GM18519 (cell line): Measurements from ENCODE around the gene PHYHD1.
"Not testable (repeated sequence)": the region's sequence is repeated elsewhere in the genome, so short reads cannot be mapped to it uniquely, and the experiment has no call there.

ENCODE experiments used
- ATAC-seq: cut with Tn5 transposase; IDR thresholded peaks from one replicate; pipeline ENCODE4 v1.9.1; 2021; ENCODE audit warnings: mild to moderate bottlenecking, moderate library complexity; ENCODE audit not compliant: unreplicated experiment, low FRiP score

PHYHD1 gene

DNA sequence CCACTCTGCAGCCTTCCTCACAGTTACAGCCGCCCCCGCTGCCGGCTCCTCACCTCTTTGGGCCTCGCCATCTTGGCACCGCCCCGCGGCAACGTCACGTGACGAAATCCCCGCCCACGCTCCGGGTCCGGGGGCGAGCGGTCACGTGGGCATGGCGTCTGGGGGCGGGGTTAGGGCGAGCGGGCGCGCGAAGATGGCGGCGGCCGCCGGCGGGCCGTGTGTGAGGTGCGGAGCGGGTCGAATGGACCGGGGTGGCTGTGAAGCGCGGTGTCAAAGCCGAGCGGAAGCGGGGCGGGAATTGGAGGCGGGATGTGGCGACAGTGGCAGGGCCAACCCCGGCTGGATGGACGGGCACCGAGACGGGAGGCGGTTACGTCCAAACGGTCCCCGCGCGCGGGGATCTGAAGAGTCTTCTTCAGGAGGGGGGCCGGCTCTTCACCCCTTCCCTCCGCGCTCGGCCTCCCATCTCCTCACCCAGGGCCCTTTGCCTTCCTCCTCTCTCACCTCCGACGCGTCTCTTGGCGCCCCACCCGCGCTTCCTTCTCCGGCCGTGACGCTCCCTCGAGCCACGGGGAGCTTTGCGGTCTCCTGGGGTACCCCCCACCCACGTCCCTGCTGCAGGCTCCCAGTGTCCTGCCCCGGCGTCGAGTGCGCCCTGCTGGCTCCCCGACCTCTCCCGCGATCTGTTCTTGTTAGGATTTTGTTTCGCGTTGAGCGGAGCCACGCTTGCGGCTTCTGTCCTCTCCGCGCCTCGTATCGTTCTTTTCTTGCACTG is 26.9 kb downstream of the PHYHD1 start, which contains the start of the genes DOLK and NUP188:
DOLK (minus strand) TSS at position 77 of the 775 bp plus-strand sequence. CDS start 300 bp downstream, outside the sequence.
NUP188 (plus strand) TSS at position 173 of the 775 bp plus-strand sequence; CDS start at position 194, 21 bp downstream.
- ATAC-seq = peak; percentile 61

DNA sequence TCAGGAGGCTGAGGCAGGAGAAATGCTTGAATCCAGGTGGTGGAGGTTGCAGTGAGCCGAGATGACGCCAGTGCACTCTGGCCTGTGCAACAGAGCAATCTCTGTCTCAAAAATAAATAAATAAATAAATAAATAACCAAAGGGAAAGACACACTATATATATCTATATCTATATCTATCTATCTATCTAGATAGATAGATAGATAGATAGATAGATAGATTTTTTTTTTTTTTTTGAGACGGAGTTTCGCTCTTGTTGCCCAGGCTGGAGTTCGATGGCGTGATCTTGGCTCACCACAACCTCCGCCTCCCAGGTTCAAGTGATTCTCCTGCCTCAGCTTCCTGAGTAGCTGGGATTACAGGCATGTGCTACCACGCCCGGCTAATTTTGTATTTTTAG is 40.6 kb downstream of the PHYHD1 start:
- not testable (repeated sequence) for ATAC-seq

DNA sequence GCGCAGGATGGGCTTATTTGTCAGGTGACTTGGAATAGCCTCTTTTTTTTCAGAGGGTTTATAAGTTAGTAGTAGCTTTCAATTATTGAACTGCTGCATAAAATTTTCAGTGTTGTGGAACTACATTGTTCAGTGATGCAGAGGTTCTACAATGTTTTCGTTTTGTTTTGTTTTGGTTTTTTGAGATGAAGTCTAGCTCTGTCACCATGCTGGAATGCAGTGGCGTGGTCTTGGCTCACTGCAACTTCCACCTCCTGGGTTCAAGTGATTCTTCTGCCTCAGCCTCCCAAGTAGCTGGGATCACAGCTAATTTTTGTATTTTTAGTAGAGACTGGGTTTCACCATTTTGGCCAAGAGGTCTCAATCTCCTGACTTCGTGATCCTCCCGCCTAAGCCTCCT is 48.7 kb downstream of the PHYHD1 start:
- ATAC-seq = no peak

DNA sequence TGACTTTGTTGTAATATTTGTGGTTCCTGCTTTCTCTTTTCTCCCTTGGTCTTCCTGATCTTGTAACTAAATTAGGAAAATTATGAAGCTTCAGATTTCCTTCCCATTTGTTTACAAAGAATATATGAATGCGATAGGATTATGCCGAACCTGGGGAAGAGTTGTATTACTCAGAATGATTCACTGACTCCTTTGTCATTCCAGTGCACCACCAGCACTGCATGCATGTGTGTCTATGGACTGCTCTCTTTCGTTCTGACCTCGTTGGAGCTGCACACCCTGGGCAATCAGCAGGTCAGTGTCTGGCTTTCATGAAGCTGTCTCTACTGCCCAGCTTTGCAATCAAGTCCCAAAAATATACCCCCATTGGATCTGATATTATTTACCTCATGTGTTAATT is 52.2 kb downstream of the PHYHD1 start:
- no peak for ATAC-seq

DNA sequence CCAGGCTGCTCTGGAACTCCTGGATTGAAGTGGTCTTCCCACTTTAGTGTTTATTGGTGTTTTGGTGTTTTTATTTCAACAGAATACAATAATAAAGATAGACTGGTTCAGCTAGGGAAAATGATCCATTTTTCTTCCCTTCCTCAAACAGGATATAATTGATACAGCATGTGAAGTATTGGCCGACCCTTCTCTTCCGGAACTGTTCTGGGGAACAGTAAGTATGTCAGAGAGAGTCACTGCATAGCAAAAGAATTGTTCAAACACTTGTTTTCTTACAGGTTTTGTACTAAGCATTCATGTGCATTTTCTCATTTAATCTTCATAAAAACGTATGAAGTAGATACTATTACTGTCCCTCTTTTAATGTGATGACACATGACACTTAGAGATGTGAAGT is 58.3 kb downstream of the PHYHD1 start:
- no peak for ATAC-seq

DNA sequence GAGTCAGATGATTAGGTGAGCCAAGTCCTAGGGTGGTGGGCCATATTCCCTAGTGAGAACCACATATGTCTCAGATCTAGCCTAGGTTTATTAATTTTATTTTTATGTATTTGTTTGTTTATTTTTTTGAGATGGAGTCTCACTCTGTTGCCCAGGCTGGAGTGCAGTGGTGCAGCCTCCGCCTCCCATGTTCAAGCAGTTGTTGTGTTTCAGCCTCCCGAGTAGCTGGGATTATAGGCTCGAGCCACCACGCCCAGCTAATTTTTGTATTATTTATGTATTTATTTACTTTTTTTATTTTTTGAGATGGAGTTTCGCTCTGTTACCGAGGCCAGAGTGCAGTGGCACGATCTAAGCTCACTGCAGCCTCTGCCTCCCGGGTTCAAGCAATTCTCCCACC is 62.8 kb downstream of the PHYHD1 start:
- no peak for ATAC-seq

DNA sequence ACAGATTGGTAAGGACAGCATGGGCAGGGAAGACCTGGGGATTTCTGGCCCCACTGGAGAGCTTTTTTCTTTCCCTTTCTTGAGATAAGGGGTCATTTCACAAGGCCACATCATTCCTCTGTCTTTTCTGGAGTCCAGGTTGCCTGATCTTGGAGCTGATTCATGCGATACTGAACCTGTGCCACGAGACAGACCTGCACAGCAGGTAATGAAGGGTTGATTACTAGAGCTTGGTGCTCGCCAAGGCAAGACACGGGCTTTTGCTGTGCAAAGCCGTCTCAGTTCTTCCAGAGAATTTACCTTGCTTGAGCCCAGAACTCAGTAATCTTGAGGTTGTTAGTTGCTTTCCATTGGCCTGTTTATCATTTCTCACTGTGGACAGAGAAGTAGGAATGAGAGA is 65.9 kb downstream of the PHYHD1 start:
- ATAC-seq = no peak

DNA sequence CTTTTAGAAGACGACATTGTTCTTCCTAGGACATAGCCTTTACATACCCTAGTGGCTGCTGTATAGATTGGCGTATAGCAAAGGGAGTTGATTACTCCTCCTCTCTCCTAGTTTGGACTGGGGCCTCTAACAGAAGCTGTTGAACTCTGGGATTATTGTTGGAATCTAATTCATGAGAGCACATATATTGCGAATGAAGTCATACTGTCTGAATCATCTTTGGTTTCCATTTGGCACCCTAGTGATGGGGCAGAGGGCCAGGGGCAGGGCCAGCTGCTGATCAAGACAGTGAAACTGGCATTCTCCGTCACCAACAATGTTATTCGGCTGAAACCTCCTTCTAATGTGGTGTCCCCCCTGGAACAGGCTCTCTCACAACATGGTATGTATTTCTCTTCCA is 67.0 kb downstream of the PHYHD1 start:
- no peak for ATAC-seq
